ENCODE results near the gene POLR2C. TPM values are rescaled to one million over a fixed set of nuclear protein-coding genes. Genes with fewer than 3 reads are reported as not detected.

Gene POLR2C
- total and polyA plus RNA-seq, 2 of the 13 experiments (the other 11 are each of a cell fraction or from before 2014, with no cell fraction given): 104 to 216 TPM

- 0 out of 2 replicates have a peak, but pooled peaks have one; percentile 12 for TF ChIP-seq NR2F6 (IDR thresholded peaks at IDR 0.05)
- 0 out of 2 replicates have a peak, but pooled peaks have one; percentile 18 for TF ChIP-seq NR2F6 (CRISPR knock-in tag; IDR thresholded peaks at IDR 0.05)
- peak; percentile 79 for TF ChIP-seq ERF (CRISPR knock-in tag; IDR thresholded peaks at IDR 0.05)
- no peak for TF ChIP-seq HOXA5 (CRISPR knock-in tag; IDR thresholded peaks at IDR 0.05)
- TF ChIP-seq ZNF333 (CRISPR knock-in tag; IDR thresholded peaks at IDR 0.05; ENCODE audit: borderline replicate concordance): no peak
- TF ChIP-seq NCOR1 (IDR thresholded peaks at IDR 0.05; ENCODE audit: borderline replicate concordance, low read length): no peak
- no peak for TF ChIP-seq HCFC1 (IDR thresholded peaks at IDR 0.05; ENCODE audit: low read depth, low read length)
- no peak for TF ChIP-seq ZNF44 (CRISPR knock-in tag; IDR thresholded peaks at IDR 0.05)
- no peak for TF ChIP-seq ZNF280D (CRISPR knock-in tag; IDR thresholded peaks at IDR 0.05)
- peak; percentile 82 for TF ChIP-seq XRCC5 (optimal IDR thresholded peaks at IDR 0.05; ENCODE audit: low read length)
- peak; percentile 57; the same call in 1 of the 2 replicates for TF ChIP-seq ZNF614 (CRISPR knock-in tag; IDR thresholded peaks at IDR 0.05; ENCODE audit: borderline replicate concordance)
- no peak for TF ChIP-seq DDIT3 (CRISPR knock-in tag; IDR thresholded peaks at IDR 0.05)
- TF ChIP-seq MIER2 (CRISPR knock-in tag; IDR thresholded peaks at IDR 0.05): 0 out of 2 replicates have a peak, but pooled peaks have one; percentile 34
- TF ChIP-seq MAFK (conservative IDR thresholded peaks at IDR 0.05 in 1 of 2, IDR thresholded peaks at IDR 0.05 in 1 of 2; ENCODE audit: low read length in 2 of 2): no peak
- no peak for TF ChIP-seq ZNF354B (CRISPR knock-in tag; IDR thresholded peaks at IDR 0.05)
- TF ChIP-seq ZNF513 (CRISPR knock-in tag; conservative IDR thresholded peaks at IDR 0.05): no peak
- TF ChIP-seq ZNF367 (CRISPR knock-in tag; IDR thresholded peaks at IDR 0.05; ENCODE audit: borderline replicate concordance): no peak
- TF ChIP-seq IRF2 (CRISPR knock-in tag; IDR thresholded peaks at IDR 0.05): peak; percentile 59
- no peak for TF ChIP-seq ETV6 (CRISPR knock-in tag; conservative IDR thresholded peaks at IDR 0.05)
- no peak for TF ChIP-seq ZNF550 (CRISPR knock-in tag; IDR thresholded peaks at IDR 0.05; ENCODE audit: borderline replicate concordance)
- peak; percentile 96 for TF ChIP-seq ETV5 (CRISPR knock-in tag; IDR thresholded peaks at IDR 0.05; ENCODE audit: borderline replicate concordance)
- TF ChIP-seq HNRNPK (IDR thresholded peaks at IDR 0.05; ENCODE audit: low read depth, low read length, poor library complexity, severe bottlenecking): no peak
- 0 out of 2 replicates have a peak, but pooled peaks have one; percentile 48 for TF ChIP-seq MXD4 (CRISPR knock-in tag; IDR thresholded peaks at IDR 0.05)
- TF ChIP-seq ZNF580 (CRISPR knock-in tag; IDR thresholded peaks at IDR 0.05; ENCODE audit: borderline replicate concordance, low read depth): peak; percentile 70; the same call in 1 of the 2 replicates
These were observed 40.2 kb upstream of the POLR2C start (continued) for GRCh38 chr16:57422026-57422944.
